Uterus (tissue), 2 donors: Measurements from ENCODE around the gene REV3L.

Source experiments
- CTCF ChIP-seq, 4 experiments: fragments of 200-600 bp in 2 of 4; fragments of 450-650 bp in 2 of 4; sonication (generic) in 2 of 4; IDR thresholded peaks; one replicate each; pipeline ENCODE4 v1.5.1; 2016 to 2019; ENCODE audit warnings: antibody characterized with exemption in 4 of 4, mild to moderate bottlenecking in 2 of 4, moderate library complexity in 1 of 4
- POLR2A ChIP-seq, 2 donors: fragments of 450-650 bp; IDR thresholded peaks; one replicate each; pipeline ENCODE4 v1.6.1; 2016; ENCODE audit warnings: antibody characterized with exemption in 2 of 2, mild to moderate bottlenecking in 1 of 2, moderate library complexity in 1 of 2

- TF ChIP-seq CTCF (IDR thresholded peaks at IDR 0.05): no peak
- no peak for TF ChIP-seq POLR2A (IDR thresholded peaks at IDR 0.05)
Observed at GRCh38 chr6:111403388-111403787, 79.6 kb downstream of the REV3L start.
